Activated CD8-positive, alpha-beta memory T cell treated with anti-CD3 and anti-CD28 coated beads, Interleukin-2, amount 10 ng/mL, durations not matched to agents 7 days and 5 days (primary cell): ENCODE data around the gene DDX52. TPM values are rescaled to one million over a fixed set of nuclear protein-coding genes. Genes with fewer than 3 reads are reported as not detected.
A peak's percentile ranks its signal among the peaks of the same experiment; 100 is the strongest.

ENCODE experiments used
- ATAC-seq: fragments of 150-1000 bp; cut with Tn5 transposase; one replicate; pipeline ENCODE4 v1.10.0; 2021; ENCODE audit warnings: moderate library complexity
- CTCF ChIA-PET: fragments of 350-600 bp; sonication (Branson Sonifier 250); formaldehyde crosslinking; loops from one replicate; lab custom pipeline; 2021; ENCODE audit warnings: antibody characterized with exemption; lab: Charles Lee
- DNase-seq: peaks from one replicate; pipeline ENCODE4 v3.0.0-alpha.2; 2020
- H3K27ac Mint-ChIP-seq: one replicate; pipeline ENCODE4 v1.8.0; 2021; ENCODE audit warnings: mild to moderate bottlenecking, mixed read lengths
- H3K27me3 Mint-ChIP-seq: one replicate; pipeline ENCODE4 v1.8.0; 2021; ENCODE audit warnings: mixed read lengths
- H3K36me3 Mint-ChIP-seq: one replicate; pipeline ENCODE4 v1.8.0; 2021; ENCODE audit warnings: mild to moderate bottlenecking, mixed read lengths
- H3K4me1 Mint-ChIP-seq: one replicate; pipeline ENCODE4 v1.8.0; 2021; ENCODE audit warnings: mixed read lengths
- H3K4me3 Mint-ChIP-seq: one replicate; pipeline ENCODE4 v1.8.0; 2021; ENCODE audit warnings: mild to moderate bottlenecking, moderate library complexity, mixed read lengths
- H3K9me3 Mint-ChIP-seq: one replicate; pipeline ENCODE4 v1.8.0; 2022; ENCODE audit warnings: low read depth, mixed read lengths
- total RNA-seq, 2 experiments: library from RNA; stranded (reverse); gene quantifications; one replicate each; pipeline ENCODE4 v1.2.3, GENCODE V29; 2021

Gene DDX52
- total RNA-seq, 2 experiments from 2014 or later: 27.7 to 35.9 TPM

DNA sequence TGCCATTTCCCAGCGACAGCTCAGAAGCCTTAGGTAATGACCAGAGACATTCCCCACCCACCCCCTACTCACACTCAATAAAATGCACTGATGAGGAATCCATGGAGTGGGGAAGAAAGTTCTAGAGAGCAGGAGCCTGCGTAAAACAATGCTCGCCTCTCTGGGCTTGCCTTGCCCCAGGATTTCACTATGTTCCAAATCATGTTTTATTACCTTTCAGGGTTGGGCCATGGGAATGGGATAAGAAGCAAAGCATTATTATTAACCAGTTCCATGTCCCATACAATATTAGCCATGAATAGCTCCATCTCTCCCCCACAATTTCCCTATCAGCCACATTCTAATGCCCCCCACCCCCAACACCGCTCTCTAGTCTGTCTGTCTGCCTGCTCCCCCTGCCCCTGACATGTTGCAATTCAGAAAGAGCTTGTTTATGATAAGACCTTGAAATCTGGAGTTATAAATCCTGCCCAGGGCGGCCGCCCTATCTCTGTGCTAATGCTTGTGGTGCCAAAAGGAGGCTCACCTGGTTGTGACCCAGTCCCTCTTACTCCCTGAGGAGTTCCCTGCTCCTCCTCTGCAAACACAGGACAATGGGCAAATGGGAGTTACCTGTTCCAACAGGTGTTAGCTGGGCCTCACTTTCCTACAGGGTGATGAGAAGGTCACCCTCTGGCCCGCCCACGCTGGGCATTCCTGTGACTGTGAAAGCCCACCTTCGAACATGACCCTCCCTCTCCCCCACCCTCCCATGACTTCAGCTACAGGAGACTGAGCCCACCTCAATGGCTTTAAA lies 28.0 kb upstream of the DDX52 start:
- no peak overlapping the region for H3K4me3 Mint-ChIP-seq
- no peaks in the 10 kb centered on the region for H3K4me1 Mint-ChIP-seq
- H3K27ac Mint-ChIP-seq: no peak overlapping the region
- DNase-seq: no peak
- no peak for ATAC-seq
- H3K27me3 Mint-ChIP-seq: peaks cover 16% of the 10 kb centered on the region
- CTCF ChIA-PET: interaction anchor here (0.7 kb wide), 1 partner anchor 20 kb away, joined by 3 read pairs; no protein-coding TSS in a partner anchor
- no peaks in the 10 kb centered on the region for H3K36me3 Mint-ChIP-seq
- H3K9me3 Mint-ChIP-seq: no peaks in the 10 kb centered on the region

DNA sequence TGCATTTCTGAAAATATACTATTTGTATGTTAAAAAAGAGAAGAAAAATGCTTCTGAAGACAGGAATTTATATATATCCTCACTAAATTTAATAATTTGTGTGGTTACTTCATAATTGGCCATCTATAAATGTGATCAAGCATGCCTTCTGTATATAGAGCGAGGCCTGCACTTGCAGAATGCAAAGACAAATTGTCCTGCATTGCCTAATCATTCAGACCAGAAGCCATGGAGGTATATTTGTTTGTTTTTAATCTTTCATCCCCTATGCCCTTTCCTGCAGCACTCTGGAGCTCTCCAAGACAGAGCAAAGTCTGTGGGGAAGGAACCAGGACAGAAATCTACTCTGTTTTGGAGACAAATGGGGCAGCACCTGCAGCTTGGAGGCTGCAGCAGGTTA lies 23.8 kb upstream of the DDX52 start:
- no peaks in the 10 kb centered on the region for H3K36me3 Mint-ChIP-seq

DNA sequence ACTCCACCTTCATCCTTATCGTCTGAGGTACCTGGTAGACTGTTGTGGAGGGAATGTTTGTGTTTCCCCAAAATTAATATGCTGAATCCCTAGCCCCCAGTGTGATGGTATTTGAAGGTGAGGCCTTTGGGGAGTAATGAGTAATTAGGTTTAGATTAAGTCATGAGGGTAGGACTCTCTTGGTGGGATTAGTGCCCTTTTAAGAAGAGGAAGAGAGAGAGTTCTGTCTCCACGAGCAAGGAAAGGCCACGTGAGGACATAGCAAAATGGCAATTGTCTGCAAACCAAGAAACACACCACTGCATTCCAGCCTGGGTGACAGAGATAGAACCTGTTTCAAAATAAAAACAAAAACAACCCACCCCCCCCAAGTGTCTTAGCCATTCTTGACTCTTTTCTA lies 21.0 kb upstream of the DDX52 start:
- Mint-ChIP-seq H3K9me3 (no peaks in the 10 kb centered on the region), H3K36me3 (no peaks in the 10 kb centered on the region), H3K27me3 (peaks cover 27% of the 10 kb centered on the region), H3K27ac (no peak overlapping the region), H3K4me1 (peaks cover 2% of the 10 kb centered on the region), H3K4me3 (no peak overlapping the region)
- CTCF ChIA-PET: no interaction called here
- ATAC-seq (no peak), DNase-seq (no peak)

More for the DNA sequence above, 23.8 kb upstream of the DDX52 start:
- CTCF ChIA-PET: interaction anchor here (0.7 kb wide), 1 partner anchor 19 kb away, joined by 3 read pairs; no protein-coding TSS in a partner anchor
- Mint-ChIP-seq H3K9me3 (no peaks in the 10 kb centered on the region), H3K4me1 (peaks cover 2% of the 10 kb centered on the region), H3K4me3 (no peak overlapping the region), H3K27ac (no peak overlapping the region), H3K27me3 (peaks cover 5% of the 10 kb centered on the region)
- ATAC-seq (no peak), DNase-seq (no peak)

GRCh38 chr17:37662353-37662752 lies 19.1 kb upstream of the DDX52 start:
- no peaks in the 10 kb centered on the region for H3K9me3 Mint-ChIP-seq
- H3K27ac Mint-ChIP-seq: no peak overlapping the region
- CTCF ChIA-PET: interaction anchor here (0.6 to 1.1 kb wide), 3 partner anchors 14 to 117 kb away, joined by 3 read pairs; no protein-coding TSS in a partner anchor
- H3K4me3 Mint-ChIP-seq: no peak overlapping the region
- H3K36me3 Mint-ChIP-seq: no peaks in the 10 kb centered on the region
- no peak for DNase-seq
- peaks cover 29% of the 10 kb centered on the region for H3K27me3 Mint-ChIP-seq
- peaks cover 2% of the 10 kb centered on the region for H3K4me1 Mint-ChIP-seq
- ATAC-seq: no peak

GRCh38 chr17:37661400-37662014 lies 18.3 kb upstream of the DDX52 start:
- no peak overlapping the region for H3K4me3 Mint-ChIP-seq
- no peaks in the 10 kb centered on the region for H3K9me3 Mint-ChIP-seq
- H3K36me3 Mint-ChIP-seq: no peaks in the 10 kb centered on the region
- no peak overlapping the region for H3K27ac Mint-ChIP-seq
- H3K4me1 Mint-ChIP-seq: peaks cover 2% of the 10 kb centered on the region
- H3K27me3 Mint-ChIP-seq: peaks cover 29% of the 10 kb centered on the region
- CTCF ChIA-PET: interaction anchor here (0.6 kb wide), 1 partner anchor 116 kb away, joined by 3 read pairs; no protein-coding TSS in a partner anchor
- ATAC-seq (no peak), DNase-seq (no peak)

GRCh38 chr17:37659925-37660324 lies 16.7 kb upstream of the DDX52 start:
- Mint-ChIP-seq H3K4me1 (peaks cover 2% of the 10 kb centered on the region), H3K27ac (no peak overlapping the region), H3K36me3 (no peaks in the 10 kb centered on the region), H3K9me3 (no peaks in the 10 kb centered on the region), H3K27me3 (peaks cover 24% of the 10 kb centered on the region), H3K4me3 (no peak overlapping the region)
- no peak for DNase-seq
- CTCF ChIA-PET: no interaction called here
- ATAC-seq: no peak

DNA sequence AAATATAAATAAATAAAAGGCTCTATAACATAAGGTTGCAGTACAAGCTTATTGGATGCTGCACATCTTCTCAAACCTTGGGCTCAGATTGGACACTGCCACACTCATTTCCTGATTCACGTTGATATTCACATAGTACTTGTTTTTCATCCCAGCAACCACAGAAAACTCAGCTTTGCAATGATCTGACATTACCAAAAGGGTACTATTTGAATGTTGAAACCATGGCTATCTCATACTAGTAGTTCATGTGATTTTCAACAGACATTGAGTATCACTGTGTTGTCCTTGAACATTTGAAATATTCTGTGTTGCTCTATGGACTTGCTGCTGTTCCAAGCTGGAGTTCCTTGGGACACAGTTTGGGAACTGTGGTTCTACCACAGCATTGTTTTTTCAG lies 14.0 kb upstream of the DDX52 start:
- CTCF ChIA-PET: interaction anchor here (0.6 to 0.7 kb wide), 2 partner anchors 9 to 314 kb away, joined by 3 read pairs; no protein-coding TSS in a partner anchor
- no peak overlapping the region for H3K4me3 Mint-ChIP-seq
- ATAC-seq (no peak), DNase-seq (no peak)
- H3K27me3 Mint-ChIP-seq: peaks cover 29% of the 10 kb centered on the region
- H3K4me1 Mint-ChIP-seq: peaks cover 3% of the 10 kb centered on the region
- H3K27ac Mint-ChIP-seq: no peak overlapping the region
- no peaks in the 10 kb centered on the region for H3K9me3 Mint-ChIP-seq
- H3K36me3 Mint-ChIP-seq: no peaks in the 10 kb centered on the region

- H3K4me3 Mint-ChIP-seq: no peak overlapping the region
- CTCF ChIA-PET: no interaction called here
- DNase-seq (no peak), ATAC-seq (no peak)
- no peaks in the 10 kb centered on the region for H3K36me3 Mint-ChIP-seq
- H3K9me3 Mint-ChIP-seq: no peaks in the 10 kb centered on the region
- peaks cover 17% of the 10 kb centered on the region for H3K4me1 Mint-ChIP-seq
- H3K27ac Mint-ChIP-seq: no peak overlapping the region
- peaks cover 46% of the 10 kb centered on the region for H3K27me3 Mint-ChIP-seq
Observed at GRCh38 chr17:37651849-37652248, 8.6 kb upstream of the DDX52 start.

DNA sequence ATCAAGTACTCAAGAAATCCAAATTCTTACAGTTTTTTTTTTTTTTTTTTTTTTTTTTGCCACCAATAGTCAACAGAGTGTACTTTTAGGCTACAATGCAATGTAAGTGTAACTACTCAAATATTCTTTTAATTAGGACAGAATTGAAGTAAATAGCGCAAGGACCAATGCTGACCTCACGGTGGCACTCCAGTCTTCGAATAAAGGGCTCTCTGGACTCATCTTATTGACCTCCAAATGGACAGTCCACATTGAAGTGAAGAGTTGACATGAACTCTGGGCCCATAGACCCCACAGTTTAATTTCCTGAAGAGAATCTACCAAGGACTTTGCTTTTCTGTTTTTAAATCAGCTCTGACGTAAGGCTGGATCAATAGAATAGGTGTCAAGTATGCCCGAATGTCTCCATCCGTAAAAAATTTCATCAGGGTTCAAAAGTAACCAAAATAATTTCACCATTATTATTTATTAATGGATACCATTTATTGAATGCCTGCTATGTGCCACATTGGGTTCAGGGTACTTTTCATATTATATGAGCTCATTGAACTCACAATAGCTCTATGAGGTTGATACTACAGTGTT lies 7.3 kb upstream of the DDX52 start:
- Mint-ChIP-seq H3K4me1 (peaks cover 17% of the 10 kb centered on the region), H3K27me3 (peaks cover 59% of the 10 kb centered on the region), H3K36me3 (no peaks in the 10 kb centered on the region), H3K27ac (no peak overlapping the region), H3K9me3 (no peaks in the 10 kb centered on the region), H3K4me3 (no peak overlapping the region)
- DNase-seq (no peak), ATAC-seq (no peak)
- CTCF ChIA-PET: interaction anchor here (0.6 to 1.0 kb wide), 3 partner anchors 20 to 142 kb away, joined by 3 to 4 read pairs (median 3); no protein-coding TSS in a partner anchor

DNA sequence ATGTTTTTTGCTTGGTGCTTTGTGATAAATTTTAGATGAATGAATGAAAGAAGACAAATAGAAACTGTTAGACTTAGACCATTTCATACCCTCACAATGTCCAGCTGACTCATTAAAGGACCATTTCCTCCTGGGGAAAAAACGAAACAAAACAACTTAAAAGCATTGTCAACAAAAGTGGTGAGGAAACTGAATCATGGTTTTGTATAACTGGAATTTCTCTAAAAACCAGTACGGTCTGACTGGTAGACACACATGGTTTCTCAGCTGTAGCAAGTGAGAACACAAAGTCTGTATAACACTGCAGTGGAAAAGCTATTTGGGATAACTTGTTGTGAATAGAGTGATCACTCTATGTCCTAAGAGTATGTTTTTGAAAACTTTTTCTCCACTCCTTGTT lies 5.3 kb upstream of the DDX52 start:
- no peaks in the 10 kb centered on the region for H3K36me3 Mint-ChIP-seq
- no peak for DNase-seq
- H3K27ac Mint-ChIP-seq: no peak overlapping the region
- H3K9me3 Mint-ChIP-seq: no peaks in the 10 kb centered on the region
- H3K4me3 Mint-ChIP-seq: no peak overlapping the region
- H3K4me1 Mint-ChIP-seq: peaks cover 21% of the 10 kb centered on the region
- H3K27me3 Mint-ChIP-seq: peaks cover 70% of the 10 kb centered on the region
- ATAC-seq: no peak
- CTCF ChIA-PET: interaction anchor here (1.2 to 2.2 kb wide), 4 partner anchors 8 to 168 kb away, joined by 3 to 8 read pairs (median 4); no protein-coding TSS in a partner anchor

- Mint-ChIP-seq H3K4me3 (no peak overlapping the region), H3K27me3 (peaks cover 66% of the 10 kb centered on the region), H3K9me3 (no peaks in the 10 kb centered on the region), H3K4me1 (peaks cover 18% of the 10 kb centered on the region), H3K27ac (no peak overlapping the region), H3K36me3 (no peaks in the 10 kb centered on the region)
- no peak for DNase-seq
- no peak for ATAC-seq
- CTCF ChIA-PET: interaction anchor here (0.6 to 2.2 kb wide), 3 partner anchors 15 to 144 kb away, joined by 3 to 8 read pairs (median 3); no protein-coding TSS in a partner anchor
Observed at GRCh38 chr17:37647856-37648255, 4.6 kb upstream of the DDX52 start.

- Mint-ChIP-seq H3K9me3 (no peaks in the 10 kb centered on the region), H3K36me3 (peaks cover 18% of the 10 kb centered on the region), H3K27ac (no peak overlapping the region), H3K27me3 (peaks cover 42% of the 10 kb centered on the region), H3K4me3 (peak overlapping the region; percentile 92), H3K4me1 (peaks cover 41% of the 10 kb centered on the region)
- DNase-seq: no peak
- ATAC-seq: no peak
- CTCF ChIA-PET: interaction anchor here (0.7 to 2.1 kb wide), 5 partner anchors 11 to 148 kb away, joined by 3 to 6 read pairs (median 4); partner anchors contain the start of gene SYNRG
Observed at GRCh38 chr17:37643869-37644268, 623 bp upstream of the DDX52 start.

DNA sequence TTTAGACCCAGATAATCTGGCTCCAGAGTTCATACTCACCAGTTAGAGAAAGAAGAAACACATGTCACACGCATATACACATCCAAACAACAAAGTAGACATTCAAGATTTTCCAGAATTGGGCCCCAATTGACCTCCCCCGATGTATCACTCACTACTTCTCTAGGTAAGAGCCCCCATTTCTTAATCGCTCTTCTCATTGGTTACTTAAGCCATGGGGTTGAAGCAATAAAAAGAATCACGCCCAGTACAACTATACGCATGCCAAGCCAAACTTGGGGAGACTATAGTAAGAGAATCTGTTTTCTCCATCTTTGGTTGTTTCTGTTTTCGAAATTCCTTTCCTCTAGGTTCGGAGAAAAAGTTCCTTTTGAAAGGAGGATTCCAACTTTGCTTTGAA lies 565 bp downstream of the DDX52 start:
- ATAC-seq: peak; percentile 62
- peak overlapping the region; percentile 92 for H3K4me3 Mint-ChIP-seq
- CTCF ChIA-PET: interaction anchor here (2.1 kb wide), 1 partner anchor 33 kb away, joined by 6 read pairs; the partner anchor contains the start of gene SYNRG
- peaks cover 31% of the 10 kb centered on the region for H3K4me1 Mint-ChIP-seq
- H3K9me3 Mint-ChIP-seq: no peaks in the 10 kb centered on the region
- DNase-seq: no peak
- H3K27ac Mint-ChIP-seq: peak overlapping the region; percentile 84
- peaks cover 27% of the 10 kb centered on the region for H3K36me3 Mint-ChIP-seq
- peaks cover 30% of the 10 kb centered on the region for H3K27me3 Mint-ChIP-seq
